Panc1 (cell line): ENCODE measurements around the gene GRAMD1B. TPM values are rescaled to one million over a fixed set of nuclear protein-coding genes. Genes with fewer than 3 reads are reported as not detected.
"Not testable (repeated sequence)": the region's sequence is repeated elsewhere in the genome, so short reads cannot be mapped to it uniquely, and the experiment has no call there.

ENCODE experiments used
- ATAC-seq: fragments of 200-7000 bp; cut with Tn5 transposase; 2 replicates; pipeline ENCODE4 v1.9.1; 2020; ENCODE audit warnings: mild to moderate bottlenecking, moderate library complexity
- BruUV-seq: library from RNA; stranded (reverse); fragments of 400-500 nt; replicated peaks from 2 replicates; lab custom pipeline; 2021; lab: Mats Ljungman, UMichigan
- CTCF ChIA-PET: fragments of 300-600 bp; sonication (Branson Sonifier 250); formaldehyde crosslinking; loops from one replicate; lab custom pipeline; 2022; ENCODE audit warnings: antibody characterized with exemption; lab: Charles Lee
- POLR2A ChIA-PET: fragments of 300-600 bp; sonication (Branson Sonifier 250); formaldehyde crosslinking; loops from one replicate; lab custom pipeline; 2022; ENCODE audit warnings: antibody characterized with exemption; lab: Charles Lee
- DNase-seq: peaks from one replicate; pipeline ENCODE4 v3.0.0-alpha.2; 2010; ENCODE audit warnings: low read depth, low spot score
- H3K27ac ChIP-seq: 2 replicates; pipeline ENCODE4 v1.5.1; 2011; ENCODE audit warnings: mild to moderate bottlenecking, low read length, inconsistent platforms
- H3K27me3 ChIP-seq: fragments of 200-500 bp; sonication (Bioruptor generic); 2 replicates; pipeline ENCODE4 v1.6.0; 2014; ENCODE audit warnings: low read length, inconsistent platforms; ENCODE audit not compliant: control insufficient read depth, insufficient read depth
- H3K36me3 ChIP-seq: fragments of 200-500 bp; sonication (Bioruptor generic); 2 replicates; pipeline ENCODE4 v1.5.1; 2014; ENCODE audit warnings: inconsistent platforms, mild to moderate bottlenecking, low read length, moderate library complexity; ENCODE audit not compliant: control insufficient read depth, insufficient read depth
- H3K4me1 ChIP-seq: 2 replicates; pipeline ENCODE4 v1.5.1; 2011; ENCODE audit warnings: inconsistent platforms, mild to moderate bottlenecking, low read length, moderate library complexity; ENCODE audit not compliant: control insufficient read depth, insufficient read depth
- H3K4me3 ChIP-seq, 2 experiments: 2 replicates each; pipeline ENCODE4 v1.5.1; 2011 to 2012; ENCODE audit warnings: low read depth in 2 of 2, low read length in 2 of 2, mild to moderate bottlenecking in 2 of 2, inconsistent platforms in 1 of 2, moderate library complexity in 1 of 2
- H3K9me3 ChIP-seq: fragments of 200-500 bp; sonication (Bioruptor generic); 2 replicates; pipeline ENCODE4 v1.5.1; 2014; ENCODE audit warnings: low read depth, mild to moderate bottlenecking, inconsistent platforms, low read length, moderate library complexity; ENCODE audit not compliant: control insufficient read depth, insufficient read depth
- POLR2AphosphoS5 ChIP-seq: IDR thresholded peaks from 2 replicates; pipeline ENCODE4 v1.6.1; 2012; ENCODE audit warnings: mild to moderate bottlenecking, low read depth, low read length, moderate library complexity
- SIN3A ChIP-seq: IDR thresholded peaks from 2 replicates; pipeline ENCODE4 v1.6.1; 2012; ENCODE audit warnings: low read depth, mild to moderate bottlenecking, low read length, moderate library complexity, borderline replicate concordance; ENCODE audit not compliant: insufficient read depth
- TCF7L2 ChIP-seq: IDR thresholded peaks from 2 replicates; pipeline ENCODE4 v1.6.1; 2011; ENCODE audit warnings: mild to moderate bottlenecking, low read depth, low read length, inconsistent platforms
- in situ Hi-C: cut with HindIII; loops from 2 replicates; pipeline ENCODE4 v1.10.0; 2016; ENCODE audit warnings: low sequenced_read_pairs, low pct_unique_long_range_greater_than_20kb
- intact Hi-C: fragments of 100-400 bp; cut with micrococcal nuclease; formaldehyde crosslinking; loops from one replicate; pipeline ENCODE4 v1.10.0; 2022; ENCODE audit not compliant: unreplicated experiment
- total RNA-seq: library from RNA; stranded (reverse); gene quantifications from one replicate; pipeline ENCODE4 v1.2.1, GENCODE V29; 2021; ENCODE audit not compliant: unreplicated experiment
- TF ChIP-seq, protein P1 (sequence below): fragments of 450-650 bp; IDR thresholded peaks from 2 replicates; pipeline ENCODE4 v1.5.1; 2017; ENCODE audit warnings: mild to moderate bottlenecking
- TF ChIP-seq, protein P2 (sequence below), 2 experiments: IDR thresholded peaks; 2 replicates each; pipeline ENCODE4 v1.6.1; 2011 to 2012; ENCODE audit warnings: low read depth in 2 of 2, control low read depth in 1 of 2, low read length in 1 of 2, mild to moderate bottlenecking in 1 of 2, moderate library complexity in 1 of 2; ENCODE audit not compliant: insufficient read depth in 1 of 2

The GRAMD1B gene
- total RNA-seq, 1 experiment from 2014 or later = 0.46 TPM

DNA sequence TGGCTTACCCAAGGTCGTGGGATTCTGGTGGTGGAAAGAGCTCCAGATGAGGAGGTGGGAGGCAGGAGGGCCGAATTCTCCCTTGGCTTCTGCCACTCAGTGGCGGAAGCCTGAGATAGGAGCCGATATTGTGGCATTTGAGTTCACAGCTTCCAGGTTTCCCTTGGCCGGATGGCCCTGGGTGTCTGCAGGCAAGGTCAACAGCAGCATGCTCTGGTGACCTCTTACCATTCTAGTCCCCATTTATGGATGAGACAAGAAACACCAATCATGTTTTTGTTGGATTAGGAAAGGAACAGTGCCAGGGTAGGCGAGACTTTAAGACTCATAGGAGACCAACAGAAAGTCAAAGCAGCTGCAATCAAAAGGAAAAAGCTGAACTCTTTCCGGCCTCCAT is 89.7 kb downstream of the GRAMD1B start:
- Histone ChIP-seq H3K36me3 (no peaks in the 10 kb centered on the region), H3K9me3 (no peaks in the 10 kb centered on the region), H3K27me3 (peaks cover 33% of the 10 kb centered on the region), H3K4me1 (no peaks in the 10 kb centered on the region), H3K4me3 (no peak overlapping the region), H3K27ac (no peak overlapping the region)
- intact Hi-C loops = no loop called here
- ChIA-PET POLR2A (no interaction called here), CTCF (interaction anchor here (1.3 kb wide), 1 partner anchor 41 kb away, joined by 4 read pairs; no protein-coding TSS in a partner anchor)
- in situ Hi-C loops = no loop called here
- no peak for TF ChIP-seq TCF7L2
- TF ChIP-seq, protein P1, sequence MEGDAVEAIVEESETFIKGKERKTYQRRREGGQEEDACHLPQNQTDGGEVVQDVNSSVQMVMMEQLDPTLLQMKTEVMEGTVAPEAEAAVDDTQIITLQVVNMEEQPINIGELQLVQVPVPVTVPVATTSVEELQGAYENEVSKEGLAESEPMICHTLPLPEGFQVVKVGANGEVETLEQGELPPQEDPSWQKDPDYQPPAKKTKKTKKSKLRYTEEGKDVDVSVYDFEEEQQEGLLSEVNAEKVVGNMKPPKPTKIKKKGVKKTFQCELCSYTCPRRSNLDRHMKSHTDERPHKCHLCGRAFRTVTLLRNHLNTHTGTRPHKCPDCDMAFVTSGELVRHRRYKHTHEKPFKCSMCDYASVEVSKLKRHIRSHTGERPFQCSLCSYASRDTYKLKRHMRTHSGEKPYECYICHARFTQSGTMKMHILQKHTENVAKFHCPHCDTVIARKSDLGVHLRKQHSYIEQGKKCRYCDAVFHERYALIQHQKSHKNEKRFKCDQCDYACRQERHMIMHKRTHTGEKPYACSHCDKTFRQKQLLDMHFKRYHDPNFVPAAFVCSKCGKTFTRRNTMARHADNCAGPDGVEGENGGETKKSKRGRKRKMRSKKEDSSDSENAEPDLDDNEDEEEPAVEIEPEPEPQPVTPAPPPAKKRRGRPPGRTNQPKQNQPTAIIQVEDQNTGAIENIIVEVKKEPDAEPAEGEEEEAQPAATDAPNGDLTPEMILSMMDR = no peak
- TF ChIP-seq SIN3A = no peak
- no peak for TF ChIP-seq POLR2AphosphoS5
- TF ChIP-seq, protein P2, sequence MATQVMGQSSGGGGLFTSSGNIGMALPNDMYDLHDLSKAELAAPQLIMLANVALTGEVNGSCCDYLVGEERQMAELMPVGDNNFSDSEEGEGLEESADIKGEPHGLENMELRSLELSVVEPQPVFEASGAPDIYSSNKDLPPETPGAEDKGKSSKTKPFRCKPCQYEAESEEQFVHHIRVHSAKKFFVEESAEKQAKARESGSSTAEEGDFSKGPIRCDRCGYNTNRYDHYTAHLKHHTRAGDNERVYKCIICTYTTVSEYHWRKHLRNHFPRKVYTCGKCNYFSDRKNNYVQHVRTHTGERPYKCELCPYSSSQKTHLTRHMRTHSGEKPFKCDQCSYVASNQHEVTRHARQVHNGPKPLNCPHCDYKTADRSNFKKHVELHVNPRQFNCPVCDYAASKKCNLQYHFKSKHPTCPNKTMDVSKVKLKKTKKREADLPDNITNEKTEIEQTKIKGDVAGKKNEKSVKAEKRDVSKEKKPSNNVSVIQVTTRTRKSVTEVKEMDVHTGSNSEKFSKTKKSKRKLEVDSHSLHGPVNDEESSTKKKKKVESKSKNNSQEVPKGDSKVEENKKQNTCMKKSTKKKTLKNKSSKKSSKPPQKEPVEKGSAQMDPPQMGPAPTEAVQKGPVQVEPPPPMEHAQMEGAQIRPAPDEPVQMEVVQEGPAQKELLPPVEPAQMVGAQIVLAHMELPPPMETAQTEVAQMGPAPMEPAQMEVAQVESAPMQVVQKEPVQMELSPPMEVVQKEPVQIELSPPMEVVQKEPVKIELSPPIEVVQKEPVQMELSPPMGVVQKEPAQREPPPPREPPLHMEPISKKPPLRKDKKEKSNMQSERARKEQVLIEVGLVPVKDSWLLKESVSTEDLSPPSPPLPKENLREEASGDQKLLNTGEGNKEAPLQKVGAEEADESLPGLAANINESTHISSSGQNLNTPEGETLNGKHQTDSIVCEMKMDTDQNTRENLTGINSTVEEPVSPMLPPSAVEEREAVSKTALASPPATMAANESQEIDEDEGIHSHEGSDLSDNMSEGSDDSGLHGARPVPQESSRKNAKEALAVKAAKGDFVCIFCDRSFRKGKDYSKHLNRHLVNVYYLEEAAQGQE (IDR thresholded peaks at IDR 0.05; ENCODE audit: insufficient read depth in 1 of 2, low read depth in 2 of 2, low read length in 1 of 2) = no peak
- BruUV-seq = no TSS peak
- no peak for ATAC-seq
- DNase-seq = no peak

DNA sequence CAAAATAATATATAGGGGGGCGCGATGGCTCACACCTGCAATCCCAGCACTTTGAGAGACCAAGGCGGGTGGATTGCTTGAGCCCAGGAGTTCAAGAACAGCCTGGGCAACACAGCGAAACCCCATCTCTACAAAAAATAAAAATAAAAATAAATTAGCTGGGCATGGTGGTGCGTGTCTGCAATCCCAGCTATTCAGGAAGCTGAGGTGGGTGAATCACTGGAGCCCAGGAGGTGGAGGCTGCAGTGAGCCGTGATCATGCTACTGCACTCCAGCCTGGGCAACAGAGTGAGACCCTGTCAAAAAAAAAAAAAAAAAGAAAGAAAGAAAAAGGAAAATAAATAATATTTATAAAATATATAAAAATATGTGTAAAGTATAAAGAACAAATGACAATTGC is 90.4 kb downstream of the GRAMD1B start:
- ATAC-seq, DNase-seq, H3K9me3 ChIP-seq, H3K36me3 ChIP-seq, in situ Hi-C loops, H3K4me1 ChIP-seq, BruUV-seq, intact Hi-C loops, H3K4me3 ChIP-seq, POLR2A ChIA-PET, H3K27ac ChIP-seq: not testable (repeated sequence)
- CTCF ChIA-PET = interaction anchor here (1.3 kb wide), 1 partner anchor 41 kb away, joined by 4 read pairs; no protein-coding TSS in a partner anchor
- H3K27me3 ChIP-seq = peaks cover 26% of the 10 kb centered on the region

DNA sequence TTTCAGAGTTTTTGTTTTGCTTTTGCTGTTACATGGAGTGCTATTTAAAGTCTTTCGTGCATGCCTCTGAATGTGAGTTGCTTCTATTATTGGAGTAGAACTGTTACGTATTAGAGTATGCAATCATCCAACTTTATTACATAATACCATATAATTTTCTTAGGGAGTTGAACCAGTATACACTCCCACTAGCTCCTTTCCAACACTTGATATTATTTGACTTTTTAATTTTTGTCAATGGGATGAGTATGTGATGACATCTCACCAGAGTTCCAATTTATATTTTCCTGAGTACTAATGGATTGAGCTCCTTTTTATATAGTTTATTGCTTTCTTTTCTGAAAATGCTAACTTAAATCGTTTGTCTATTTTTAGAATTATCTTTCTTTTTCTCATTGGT is 90.9 kb downstream of the GRAMD1B start:
- ChIA-PET POLR2A (no interaction called here), CTCF (interaction anchor here (1.3 kb wide), 1 partner anchor 40 kb away, joined by 4 read pairs; no protein-coding TSS in a partner anchor)
- H3K36me3 ChIP-seq = no peaks in the 10 kb centered on the region

More for the DNA sequence above, 90.9 kb downstream of the GRAMD1B start:
- H3K4me3 ChIP-seq = no peak overlapping the region
- ATAC-seq (no peak), DNase-seq (no peak)
- H3K4me1 ChIP-seq = no peaks in the 10 kb centered on the region
- H3K27me3 ChIP-seq = peaks cover 26% of the 10 kb centered on the region
- in situ Hi-C loops (no loop called here), intact Hi-C loops (no loop called here)
- no peak for TF ChIP-seq SIN3A
- TF ChIP-seq, protein P1 = no peak
- TF ChIP-seq, protein P2 (IDR thresholded peaks at IDR 0.05; ENCODE audit: insufficient read depth in 1 of 2, low read depth in 2 of 2, low read length in 1 of 2) = no peak
- no peak for TF ChIP-seq TCF7L2
- TF ChIP-seq POLR2AphosphoS5 = no peak
- BruUV-seq = no TSS peak
- H3K27ac ChIP-seq = no peak overlapping the region
- H3K9me3 ChIP-seq = no peaks in the 10 kb centered on the region
